NCI-H1105 (cell line): ENCODE measurements around the gene AUTS2.
"Not testable (repeated sequence)": the region's sequence is repeated elsewhere in the genome, so short reads cannot be mapped to it uniquely, and the experiment has no call there.

Source experiments
- DNase-seq: peaks from one replicate; lab custom pipeline; 2025; lab: John Stamatoyannopoulos, UW

Gene AUTS2

DNA sequence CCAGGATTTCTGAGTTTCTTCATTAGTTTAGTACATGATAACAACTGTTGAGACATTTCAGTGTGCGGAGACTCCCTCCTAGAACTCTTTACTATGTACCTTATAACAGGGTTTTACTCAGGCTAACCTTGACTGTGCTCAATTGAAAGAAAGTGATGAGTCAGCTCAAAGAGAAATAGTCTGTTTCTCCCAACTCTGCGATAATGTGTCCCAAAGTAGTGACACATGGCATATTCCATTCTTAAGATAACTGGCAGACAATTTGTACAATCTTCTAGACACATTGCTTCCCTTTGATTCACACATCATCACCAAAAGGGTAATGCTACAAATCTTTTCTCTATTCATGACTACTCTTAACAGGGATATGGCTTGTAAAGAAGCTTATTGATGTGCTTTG, 645.2 kb downstream of the AUTS2 start:
- no peak for DNase-seq

DNA sequence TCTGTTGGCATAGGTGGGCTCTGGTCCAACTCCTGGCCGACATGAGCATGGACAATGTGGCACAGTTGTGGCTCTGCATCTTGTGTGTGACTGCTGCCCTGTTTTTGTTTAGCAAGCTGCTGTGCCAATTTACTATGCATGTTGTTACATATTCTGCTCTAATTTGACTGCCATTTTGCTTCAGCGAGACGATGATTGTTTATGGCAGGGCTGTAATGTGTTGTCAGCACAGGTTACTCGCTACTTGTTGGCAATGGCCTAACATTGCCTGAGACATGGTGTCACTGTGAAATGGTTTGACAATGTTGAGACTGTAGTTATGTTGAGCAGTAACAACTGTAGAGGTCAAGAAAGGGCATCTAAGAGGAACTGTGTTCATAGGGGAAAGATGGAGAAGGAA, 659.6 kb downstream of the AUTS2 start:
- DNase-seq, result no peak

DNA sequence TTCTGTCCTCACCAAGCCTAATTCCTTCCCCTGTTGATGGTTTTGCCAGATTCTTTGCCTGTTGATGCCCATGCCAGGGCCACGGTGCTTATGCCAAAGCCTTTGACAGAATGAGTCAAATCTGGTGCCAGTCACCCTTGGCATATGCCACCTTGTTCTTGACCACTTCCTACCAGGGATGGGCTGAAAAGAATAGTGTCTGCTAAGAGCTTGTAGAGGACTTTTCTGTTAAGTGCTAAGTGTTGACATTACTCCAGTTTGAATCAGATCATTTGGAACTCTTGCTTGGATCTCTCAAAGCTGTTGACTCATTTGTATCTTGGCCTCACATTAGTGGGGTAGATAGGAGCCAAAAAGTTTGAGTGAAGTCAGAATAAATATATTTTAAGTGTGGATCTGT, 661.2 kb downstream of the AUTS2 start:
- DNase-seq, result no peak

DNA sequence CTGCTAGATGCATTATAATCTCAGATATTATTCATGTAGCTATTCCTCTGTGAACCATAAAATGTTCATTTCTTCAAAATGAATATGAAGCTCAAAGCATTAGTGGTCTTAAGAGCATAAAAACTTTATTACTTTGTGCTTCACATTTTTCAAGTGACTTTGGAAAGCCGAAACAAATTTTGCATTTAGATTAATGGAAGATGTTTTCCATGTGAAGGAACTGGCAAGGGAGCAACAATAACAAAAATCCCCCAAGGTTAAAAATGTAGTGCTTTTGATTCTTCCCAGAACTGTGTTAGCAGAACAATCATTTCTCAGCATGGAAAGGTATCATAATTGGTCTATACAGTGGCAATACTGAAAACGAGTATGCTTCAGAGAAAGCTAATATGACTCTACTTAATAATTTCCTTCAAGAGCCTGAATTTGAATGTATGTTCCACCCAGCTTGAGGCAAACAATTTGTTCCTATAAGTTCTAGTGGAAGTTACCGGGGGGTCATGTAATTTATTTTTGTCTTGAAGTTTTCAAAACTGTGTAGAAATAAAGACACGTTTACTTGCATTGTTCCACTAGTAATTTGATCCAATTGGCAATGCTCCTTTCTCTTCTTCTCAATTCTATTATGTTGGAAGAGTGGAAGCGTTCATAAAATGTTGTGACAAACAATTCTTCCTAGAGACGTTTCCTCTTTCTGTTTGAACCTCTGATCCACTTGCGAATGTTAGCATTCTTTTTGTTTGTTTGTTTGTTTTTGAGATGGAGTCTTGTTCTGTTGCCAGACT, 665.4 kb downstream of the AUTS2 start:
- no peak for DNase-seq

DNA sequence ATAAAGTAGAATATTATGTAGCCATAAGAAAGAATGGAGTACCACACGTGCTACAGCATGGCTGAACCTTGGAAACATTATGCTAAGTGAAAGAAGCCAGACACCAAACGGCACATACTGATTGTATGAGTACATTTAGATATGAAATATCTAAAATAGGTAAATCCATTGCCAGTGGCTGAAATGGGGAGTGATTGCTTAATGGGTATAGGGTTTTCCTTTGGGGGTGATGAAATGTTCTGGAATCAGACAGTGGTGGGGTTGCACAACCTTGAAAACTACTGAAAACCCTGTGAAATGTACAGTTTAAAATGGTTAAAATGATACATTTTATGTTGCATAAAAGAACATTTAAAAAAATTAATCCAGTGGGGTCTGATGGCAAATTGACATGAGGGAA, 667.9 kb downstream of the AUTS2 start:
- no peak for DNase-seq

DNA sequence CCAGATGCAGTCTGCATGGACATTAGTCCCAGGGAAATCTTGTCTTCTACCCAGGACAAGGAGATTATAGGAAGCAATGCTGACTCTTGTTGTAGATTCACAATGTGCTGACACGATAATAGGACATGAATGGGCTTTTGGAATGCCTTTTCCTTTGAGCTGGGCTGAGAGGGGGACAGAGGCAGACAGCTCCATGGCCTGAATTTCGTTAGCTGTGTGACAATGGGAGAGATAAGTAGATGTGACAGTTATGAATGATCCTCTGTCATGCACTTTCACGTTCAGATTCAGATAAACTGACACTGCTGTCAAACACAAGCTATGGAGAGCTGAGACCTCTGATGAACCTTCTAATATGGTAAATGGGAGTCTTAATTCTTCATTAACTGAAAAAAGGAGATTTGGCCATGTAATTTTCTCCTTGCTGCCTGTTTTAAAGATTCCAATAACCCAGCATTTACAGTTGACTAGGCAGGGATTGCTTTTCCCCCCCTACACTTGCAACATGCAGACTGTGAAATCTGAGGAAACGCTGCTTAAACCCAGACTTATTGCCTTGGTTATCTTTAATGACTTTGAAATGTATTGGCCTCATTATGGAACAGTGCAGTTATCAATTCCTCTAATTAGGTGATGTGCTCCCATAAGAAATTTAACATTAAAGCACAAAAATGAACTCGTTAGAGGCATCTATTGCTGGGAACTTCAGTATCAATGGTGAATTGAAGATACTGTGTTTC, 669.3 kb downstream of the AUTS2 start:
- DNase-seq, result no peak

DNA sequence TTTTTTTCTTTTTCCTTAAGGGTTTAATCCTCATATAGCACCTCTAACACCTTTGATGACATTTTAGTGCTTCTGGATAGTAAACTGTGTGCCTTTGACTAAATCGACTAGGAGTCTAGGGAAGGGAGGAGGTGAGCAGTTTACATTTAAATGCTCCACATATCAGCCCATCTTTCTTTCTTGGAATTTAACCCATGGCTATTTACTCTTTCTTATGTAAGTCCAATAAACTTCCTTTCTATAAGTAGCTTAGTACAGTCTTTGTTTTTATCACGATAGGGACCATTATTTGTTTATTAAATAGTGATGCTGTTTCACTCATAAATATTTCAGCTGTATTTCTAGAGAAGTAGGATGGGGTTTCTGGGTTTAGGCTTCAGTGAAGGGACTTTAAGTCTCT, 669.9 kb downstream of the AUTS2 start:
- no peak for DNase-seq

DNA sequence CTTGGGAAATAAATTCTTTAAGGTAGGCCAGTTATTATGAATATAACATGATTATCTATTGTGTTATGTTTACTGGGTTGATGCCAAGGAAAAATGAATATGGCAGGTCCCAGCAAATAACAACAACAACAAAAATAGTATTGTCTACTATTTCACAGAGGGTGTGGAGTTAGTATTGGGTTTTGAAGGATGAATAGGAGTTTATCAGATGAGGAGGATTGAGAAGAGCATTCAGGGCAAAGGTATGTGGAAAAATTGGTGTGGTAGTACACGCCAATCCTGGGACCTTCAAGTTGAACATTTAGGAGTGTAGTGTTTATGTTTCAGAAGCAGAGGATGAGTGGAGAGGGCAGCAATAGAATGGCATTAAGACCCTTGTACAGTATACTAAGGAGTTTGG, 671.9 kb downstream of the AUTS2 start:
- no peak for DNase-seq

DNA sequence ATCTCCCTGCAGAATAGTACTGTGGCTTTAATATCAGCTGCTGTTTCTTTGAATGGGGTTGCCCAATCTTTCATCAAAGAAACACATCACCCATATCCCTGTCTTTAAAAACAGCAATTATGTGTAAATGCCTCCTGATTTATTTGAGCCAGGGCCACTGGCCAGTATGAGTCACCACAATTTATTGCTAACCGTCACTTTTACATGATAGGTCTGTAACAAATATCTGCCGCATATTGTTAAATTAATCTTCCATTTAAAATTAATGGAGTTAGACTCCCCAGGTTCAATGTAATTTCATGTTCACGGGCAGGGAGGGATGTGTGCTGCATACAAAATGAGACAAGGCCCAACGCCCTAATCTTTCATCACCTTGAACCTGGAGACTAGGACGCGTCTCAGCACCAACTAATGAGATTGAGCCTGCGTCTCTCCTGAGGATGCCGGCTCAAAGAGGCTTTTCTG, 673.4 kb downstream of the AUTS2 start:
- DNase-seq, result no peak

DNA sequence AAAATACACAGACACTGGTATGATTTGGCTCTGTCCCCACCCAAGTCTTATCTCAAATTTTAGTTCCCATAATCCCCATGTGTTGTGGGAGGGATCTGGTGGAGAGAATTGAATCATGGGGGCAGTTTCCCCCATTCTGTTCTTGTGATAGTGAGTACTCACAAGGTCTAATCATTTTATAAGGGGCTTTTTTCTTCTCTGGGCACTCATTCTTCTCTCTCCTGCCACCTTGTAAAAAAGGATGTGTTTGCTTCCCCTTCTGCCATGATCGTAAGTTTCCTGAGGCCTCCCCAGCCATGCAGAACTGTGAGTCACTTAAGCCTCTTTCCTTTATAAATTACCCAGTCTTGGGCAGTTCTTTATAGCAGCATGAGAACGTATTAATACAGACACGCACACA, 677.3 kb downstream of the AUTS2 start:
- not testable (repeated sequence) for DNase-seq

DNA sequence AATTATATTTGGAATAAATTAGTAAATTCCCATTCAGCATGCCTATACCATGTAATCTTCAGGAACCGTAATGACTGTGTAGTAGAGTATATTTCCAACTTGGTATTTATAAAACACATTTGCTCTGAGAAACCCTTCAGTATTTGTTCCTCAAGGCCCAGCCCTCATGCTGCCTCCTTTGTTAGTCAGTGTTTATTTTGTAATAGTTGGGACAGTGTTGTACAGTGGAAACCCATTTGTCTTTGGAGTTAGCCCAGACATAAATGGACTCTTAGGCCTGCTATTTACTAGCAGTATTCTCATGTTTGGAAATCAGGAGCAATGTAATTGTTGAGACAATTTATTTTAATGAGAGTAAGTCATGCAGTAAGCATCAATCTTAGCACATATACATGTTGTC, 686.9 kb downstream of the AUTS2 start:
- no peak for DNase-seq

DNA sequence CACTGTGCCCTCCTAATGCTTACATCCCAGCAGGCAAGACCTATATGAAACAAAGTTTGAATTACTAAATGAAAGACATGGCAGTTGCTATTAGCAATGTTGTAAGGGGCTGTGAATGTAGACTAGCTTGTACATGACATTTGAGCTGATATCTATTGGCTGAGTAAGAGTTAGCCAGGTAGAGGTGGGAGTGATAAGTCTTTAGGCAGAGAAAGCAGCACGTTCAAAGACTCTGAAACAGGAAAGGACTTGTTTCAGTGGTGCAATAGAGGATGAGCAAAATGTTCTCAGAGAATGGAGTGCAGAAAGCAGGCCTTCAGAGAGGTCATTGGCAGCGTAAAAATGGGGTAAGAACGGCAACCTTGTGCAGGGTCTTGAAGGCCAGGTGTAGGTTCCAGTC, 687.6 kb downstream of the AUTS2 start:
- no peak for DNase-seq

DNA sequence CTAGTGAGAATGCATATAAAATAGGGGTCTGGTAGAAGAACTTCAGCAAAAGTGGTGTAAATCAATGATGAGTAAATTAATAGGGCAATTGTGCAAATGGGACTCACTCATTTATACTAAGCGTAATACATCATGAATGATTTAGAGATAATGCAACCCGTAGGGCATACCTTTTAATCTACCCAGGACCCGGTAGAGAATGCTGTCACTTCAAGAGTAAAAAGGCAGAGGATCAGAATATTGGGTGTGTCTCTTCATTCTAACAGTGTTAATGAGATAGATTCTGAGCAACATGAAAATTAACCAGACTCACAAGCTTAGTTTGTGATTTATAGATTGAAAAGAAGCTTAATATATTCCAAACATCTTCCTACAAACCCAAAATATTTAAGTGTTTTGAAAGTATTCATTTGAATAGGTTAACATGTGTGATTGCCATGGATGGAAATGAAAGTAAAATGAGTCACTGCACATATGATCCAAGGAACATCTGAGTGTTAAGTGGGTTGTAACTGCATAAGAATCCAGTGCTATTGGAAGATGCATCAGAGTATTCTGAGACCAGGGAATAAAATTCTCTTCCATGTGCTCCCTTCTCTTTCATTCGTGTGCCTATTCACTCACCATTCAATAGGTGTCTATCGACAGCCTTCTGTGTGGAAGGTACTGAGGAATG, 690.6 kb downstream of the AUTS2 start:
- DNase-seq, result no peak

DNA sequence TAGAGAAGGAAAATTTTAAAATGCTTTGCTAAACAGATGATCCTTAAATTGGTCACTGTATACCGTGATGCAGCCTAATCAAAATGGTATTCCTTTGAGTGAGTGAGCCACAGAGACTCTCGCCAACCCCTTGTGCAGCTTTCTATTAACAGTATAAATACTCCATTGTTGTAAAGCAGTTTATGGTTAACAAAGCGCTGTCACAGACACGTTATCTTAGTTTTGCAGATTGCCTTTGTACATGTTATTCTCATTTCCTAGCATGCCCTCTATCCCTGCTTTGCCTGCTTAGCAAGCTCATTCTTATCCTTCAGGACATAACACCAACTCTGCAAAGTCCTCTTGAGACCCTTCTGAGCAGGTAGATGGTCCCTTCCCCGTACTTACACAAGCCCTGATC, 694.4 kb downstream of the AUTS2 start:
- no peak for DNase-seq

DNA sequence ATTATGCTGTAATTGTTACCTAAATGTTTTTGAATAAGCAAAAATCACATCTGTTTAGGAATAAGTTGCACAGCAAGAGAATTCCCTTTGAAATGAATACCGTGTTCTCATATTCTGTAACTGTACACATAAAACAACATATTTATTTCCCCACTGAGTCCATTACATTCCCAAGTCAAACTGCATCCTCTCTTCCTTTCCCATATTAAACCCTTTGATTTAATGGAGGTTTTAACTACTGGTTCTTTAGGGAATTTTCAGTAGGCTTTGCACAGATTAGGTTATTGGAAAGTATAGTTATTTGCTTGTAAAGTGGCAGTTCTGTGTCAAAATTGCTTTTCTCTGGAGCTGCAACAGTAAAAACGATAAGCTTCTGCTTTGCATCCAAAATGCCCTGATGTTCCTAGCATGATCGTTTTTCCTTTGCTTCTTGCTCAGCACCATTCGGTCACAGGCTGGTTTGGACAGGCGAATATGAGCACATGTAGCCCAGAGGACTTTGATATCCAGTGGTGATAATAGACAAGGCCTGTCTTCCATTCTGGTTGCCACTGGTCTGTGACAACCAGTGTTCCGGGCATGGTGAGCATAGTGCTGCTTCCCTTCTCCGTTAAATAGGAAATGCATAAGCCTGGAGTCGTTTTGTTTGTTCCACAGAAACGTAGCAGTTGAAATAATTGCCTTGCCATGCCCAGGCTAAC, 696.1 kb downstream of the AUTS2 start:
- no peak for DNase-seq

DNA sequence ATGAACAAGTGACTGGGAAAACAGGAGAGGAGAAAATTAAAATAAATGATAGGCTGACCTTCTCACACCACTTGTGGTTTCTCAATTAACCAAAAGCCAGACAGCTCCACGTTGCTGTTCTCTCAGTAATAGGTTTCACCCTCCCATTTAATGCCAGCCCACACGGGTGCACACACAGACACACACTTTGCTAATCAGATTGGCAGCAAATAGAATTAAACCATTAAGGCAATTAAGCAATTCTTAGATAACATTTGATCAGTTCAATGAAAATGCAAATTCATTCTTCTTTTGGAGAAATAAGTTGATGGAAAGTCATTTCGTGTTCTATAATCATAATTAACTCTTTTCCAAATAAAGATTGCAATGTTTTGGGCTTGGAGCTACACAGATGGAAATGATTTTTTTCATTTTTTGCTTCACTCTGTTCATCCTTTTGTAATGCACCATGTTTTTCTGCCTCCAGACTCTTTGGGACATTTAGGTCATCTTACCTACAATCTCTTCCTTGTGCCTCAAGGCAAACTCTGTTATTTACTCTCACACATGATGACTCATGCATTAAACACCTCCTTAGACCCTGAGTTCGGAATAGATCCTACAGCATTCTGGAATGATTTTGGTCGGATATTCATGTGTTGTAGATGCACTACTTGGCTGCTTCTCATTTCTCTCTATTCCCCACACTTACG, 700.7 kb downstream of the AUTS2 start:
- no peak for DNase-seq

DNA sequence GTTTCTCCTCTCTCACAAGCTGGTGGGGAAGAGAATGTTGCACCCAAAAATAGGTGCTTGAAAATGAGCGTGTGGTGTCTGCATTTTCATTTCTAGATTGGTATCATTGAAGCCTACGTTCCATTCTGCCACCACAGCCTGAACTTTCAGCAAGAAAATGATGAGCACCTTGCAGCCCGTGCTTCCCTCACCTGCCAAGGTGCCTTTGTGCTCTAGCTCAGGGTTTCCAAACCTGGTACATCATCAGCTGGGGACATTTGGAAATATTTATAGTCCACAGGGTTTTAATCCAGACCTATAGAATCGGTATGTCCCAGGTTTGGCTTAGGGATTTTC, 701.2 kb downstream of the AUTS2 start:
- DNase-seq, result no peak

DNA sequence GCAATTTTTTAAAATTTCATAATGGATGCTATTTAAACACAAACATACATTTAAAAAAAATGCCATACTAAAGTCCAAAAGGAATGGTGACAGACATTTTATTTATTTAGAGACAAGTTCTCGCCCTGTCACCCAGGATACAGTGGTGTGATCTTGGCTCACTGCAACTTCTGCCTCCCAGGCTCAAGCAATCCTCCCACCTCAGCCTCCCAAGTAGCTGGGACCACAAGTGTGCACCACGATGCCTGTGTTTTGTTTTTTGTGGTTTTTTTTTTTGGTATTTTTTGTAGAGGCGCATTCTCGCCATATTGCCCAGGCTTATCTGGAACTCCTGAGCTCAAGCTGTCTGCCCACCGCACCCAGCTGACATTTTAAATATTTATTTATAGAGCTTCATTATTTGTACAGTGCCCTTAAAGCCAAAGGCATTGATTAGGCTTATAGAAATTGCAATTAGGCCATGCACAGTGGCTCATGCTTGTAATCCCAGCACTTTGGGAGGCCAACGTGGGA, 703.5 kb downstream of the AUTS2 start:
- DNase-seq, result no peak

DNA sequence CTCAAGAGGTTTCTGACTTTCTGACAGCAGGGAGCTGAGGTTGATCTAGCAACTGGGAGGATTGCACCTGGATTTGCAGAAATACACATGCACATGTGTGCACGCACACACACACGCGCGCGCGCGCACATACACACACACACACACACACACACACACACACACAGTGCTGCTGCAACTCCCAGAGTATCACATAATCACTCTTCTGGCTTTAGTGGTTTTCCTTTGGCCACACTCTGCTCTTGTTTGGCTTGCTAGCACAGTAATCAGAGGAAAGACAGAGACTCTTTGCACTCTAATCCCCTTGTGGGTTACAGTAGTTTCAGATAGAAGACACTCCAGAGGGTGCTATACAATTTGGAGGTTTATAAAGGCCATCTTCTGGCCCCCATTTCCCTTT, 705.0 kb downstream of the AUTS2 start:
- no peak for DNase-seq

DNA sequence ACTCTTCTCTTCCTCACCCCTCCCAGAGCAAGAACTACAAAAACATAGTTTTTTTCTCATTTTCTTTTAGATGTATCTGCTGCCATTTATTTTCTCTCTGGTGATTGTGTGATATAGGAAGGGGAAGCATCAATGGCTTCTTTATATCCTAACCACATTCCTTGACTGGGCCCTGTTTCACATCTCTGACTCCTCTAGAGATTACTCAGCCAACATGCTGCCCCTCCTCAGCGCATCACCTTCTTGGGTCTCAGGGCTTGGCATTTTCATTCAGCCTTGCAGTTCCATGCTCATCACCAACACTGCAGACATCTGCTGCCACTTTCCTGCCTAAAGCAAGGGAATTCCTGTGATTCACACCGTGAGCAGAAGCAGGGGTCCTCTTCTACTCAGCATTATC, 705.5 kb downstream of the AUTS2 start:
- DNase-seq, result no peak

DNA sequence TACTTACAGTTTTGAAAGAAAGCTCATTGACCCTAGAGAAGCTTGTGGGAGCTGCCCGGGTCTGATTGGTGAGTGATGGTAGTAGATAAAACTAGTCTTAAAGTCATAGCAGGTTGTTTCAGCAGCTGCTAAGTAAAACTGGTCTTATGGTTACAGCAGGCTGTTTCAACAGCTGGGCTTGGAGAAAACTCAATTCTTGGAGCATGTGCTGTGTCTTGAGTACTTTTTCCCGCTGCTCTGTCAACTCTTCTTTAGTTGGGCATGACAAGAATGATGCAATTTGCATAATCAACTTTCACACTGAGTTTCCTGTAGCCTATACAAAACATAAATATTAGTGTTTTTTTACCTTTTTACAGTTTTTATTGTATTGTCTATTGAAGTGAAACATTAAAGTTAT, 707.9 kb downstream of the AUTS2 start:
- DNase-seq, result no peak
